Central memory CD8-positive, alpha-beta T cell (primary cell): ENCODE results near the gene AJM1.
A peak's percentile ranks its signal among the peaks of the same experiment; 100 is the strongest.
"Not testable (repeated sequence)": the region's sequence is repeated elsewhere in the genome, so short reads cannot be mapped to it uniquely, and the experiment has no call there.

Experiments
- ATAC-seq: fragments of 150-1000 bp; cut with Tn5 transposase; replicated peaks from 2 replicates; pipeline ENCODE4 v1.10.0; 2022; ENCODE audit warnings: mild to moderate bottlenecking, moderate FRiP score, moderate number of reproducible peaks; ENCODE audit not compliant: poor library complexity, severe bottlenecking; ENCODE audit errors: extremely low read depth
- DNase-seq, 2 donors: peaks; one replicate each; pipeline ENCODE4 v3.0.0; 2021; ENCODE audit warnings: low spot score in 2 of 2
- H3K27ac Mint-ChIP-seq: one replicate; pipeline ENCODE4 v1.8.0; 2022; ENCODE audit warnings: low read depth, mild to moderate bottlenecking, moderate library complexity, mixed read lengths
- H3K27me3 Mint-ChIP-seq: one replicate; pipeline ENCODE4 v1.8.0; 2022; ENCODE audit warnings: mixed read lengths
- H3K36me3 Mint-ChIP-seq: one replicate; pipeline ENCODE4 v1.8.0; 2022; ENCODE audit warnings: mild to moderate bottlenecking, moderate library complexity, mixed read lengths; ENCODE audit not compliant: insufficient read depth
- H3K4me1 Mint-ChIP-seq: one replicate; pipeline ENCODE4 v1.8.0; 2022; ENCODE audit warnings: mixed read lengths
- H3K4me3 Mint-ChIP-seq: one replicate; pipeline ENCODE4 v1.8.0; 2022; ENCODE audit warnings: mild to moderate bottlenecking, moderate library complexity, mixed read lengths
- H3K9me3 Mint-ChIP-seq: one replicate; pipeline ENCODE4 v1.8.0; 2022; ENCODE audit warnings: mixed read lengths

AJM1 gene

DNA sequence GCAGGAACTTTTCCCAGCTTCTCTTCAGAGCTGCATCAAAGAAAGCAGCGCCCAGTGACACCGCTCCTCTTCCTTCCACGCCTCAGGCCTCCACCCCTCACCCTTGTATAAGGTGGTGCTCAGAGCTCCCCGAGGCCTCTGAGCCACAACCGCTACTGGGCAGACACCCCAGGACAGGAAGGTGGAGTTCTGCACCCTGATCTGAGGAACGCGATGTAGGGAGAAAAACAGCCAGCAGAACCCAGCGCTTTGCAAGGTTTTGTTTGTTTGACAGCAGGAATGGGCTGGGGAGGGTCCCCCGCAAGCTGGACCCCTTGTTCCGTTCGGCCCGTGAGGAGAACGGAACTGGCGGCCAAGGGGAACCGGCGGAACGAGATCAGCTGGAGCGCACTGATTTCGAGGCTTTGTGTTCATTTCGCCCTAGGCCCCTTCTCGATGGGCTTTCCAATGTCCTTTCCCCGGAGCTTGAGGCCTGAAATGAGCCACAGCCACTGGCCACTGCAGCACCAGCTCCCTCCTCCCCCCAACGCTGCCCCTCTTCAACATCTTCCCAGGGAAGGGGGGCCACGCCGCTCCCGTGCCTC lies 19.7 kb downstream of the AJM1 start:
- H3K9me3 Mint-ChIP-seq: no peaks in the 10 kb centered on the region
- H3K36me3 Mint-ChIP-seq: peaks cover 8% of the 10 kb centered on the region
- H3K27me3 Mint-ChIP-seq: no peaks in the 10 kb centered on the region
- H3K27ac Mint-ChIP-seq: no peak overlapping the region
- H3K4me3 Mint-ChIP-seq: no peak overlapping the region
- H3K4me1 Mint-ChIP-seq: peaks cover 8% of the 10 kb centered on the region
- no peak for DNase-seq
- no peak for ATAC-seq

GRCh38 chr9:136862849-136863622 lies 20.8 kb downstream of the AJM1 start:
- Mint-ChIP-seq H3K4me3 (no peak overlapping the region), H3K27me3 (no peaks in the 10 kb centered on the region), H3K27ac (no peak overlapping the region), H3K9me3 (no peaks in the 10 kb centered on the region), H3K4me1 (peaks cover 8% of the 10 kb centered on the region), H3K36me3 (peaks cover 8% of the 10 kb centered on the region)
- DNase-seq (no peak), ATAC-seq (no peak)

DNA sequence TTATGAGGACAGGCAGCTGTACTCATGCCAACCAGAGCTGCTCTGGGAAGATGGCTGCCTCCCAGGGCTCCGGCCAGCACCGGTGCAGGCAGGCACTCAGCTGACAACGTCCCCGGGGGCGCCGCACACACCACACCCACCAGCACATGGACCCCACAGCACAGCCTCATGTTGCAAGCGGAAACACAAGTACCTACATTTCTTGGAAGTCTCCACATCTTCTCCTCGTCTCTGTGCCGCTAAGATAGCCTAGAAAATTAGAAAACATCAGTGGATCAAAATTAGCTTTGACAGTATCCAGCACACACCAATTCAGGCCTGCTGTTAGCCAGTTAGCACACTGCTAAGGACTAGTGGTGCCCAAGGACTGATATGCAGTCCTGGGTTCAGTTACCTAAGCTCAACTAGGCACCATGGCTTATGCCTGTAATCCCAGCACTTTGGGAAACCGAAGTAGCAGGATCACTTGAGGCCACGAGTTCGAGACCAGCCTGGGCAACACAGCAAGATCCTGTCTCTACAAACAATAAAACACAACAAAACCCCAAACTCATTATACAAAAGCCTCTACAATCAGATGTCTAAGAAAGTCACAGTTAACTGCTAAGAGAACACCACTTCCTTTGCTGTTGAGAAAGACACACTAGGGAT lies 21.5 kb downstream of the AJM1 start:
- DNase-seq (no peak), ATAC-seq (no peak)
- Mint-ChIP-seq H3K36me3 (peaks cover 8% of the 10 kb centered on the region), H3K27ac (no peak overlapping the region), H3K4me3 (no peak overlapping the region), H3K9me3 (no peaks in the 10 kb centered on the region), H3K4me1 (peaks cover 8% of the 10 kb centered on the region), H3K27me3 (no peaks in the 10 kb centered on the region)

- peak overlapping the region; percentile 87 for H3K4me3 Mint-ChIP-seq
- H3K27me3 Mint-ChIP-seq: no peaks in the 10 kb centered on the region
- peaks cover 8% of the 10 kb centered on the region for H3K4me1 Mint-ChIP-seq
- H3K9me3 Mint-ChIP-seq: no peaks in the 10 kb centered on the region
- ATAC-seq (no peak), DNase-seq (no peak)
- H3K36me3 Mint-ChIP-seq: peaks cover 8% of the 10 kb centered on the region
- H3K27ac Mint-ChIP-seq: peak overlapping the region; percentile 94
Observed at GRCh38 chr9:136865041-136865767, 22.9 kb downstream of the AJM1 start.

GRCh38 chr9:136865768-136866103 lies 23.5 kb downstream of the AJM1 start:
- ATAC-seq (peak; percentile 3), DNase-seq (no peak)
- Mint-ChIP-seq H3K27me3 (no peaks in the 10 kb centered on the region), H3K36me3 (peaks cover 8% of the 10 kb centered on the region), H3K9me3 (no peaks in the 10 kb centered on the region), H3K27ac (peak overlapping the region; percentile 94), H3K4me3 (peak overlapping the region; percentile 87), H3K4me1 (peaks cover 8% of the 10 kb centered on the region)

- H3K27ac Mint-ChIP-seq: peak overlapping the region; percentile 94
- H3K4me1 Mint-ChIP-seq, H3K36me3 Mint-ChIP-seq, H3K9me3 Mint-ChIP-seq, ATAC-seq, H3K27me3 Mint-ChIP-seq, DNase-seq: not testable (repeated sequence)
- H3K4me3 Mint-ChIP-seq: peak overlapping the region; percentile 87
Observed at GRCh38 chr9:136866898-136867421, 24.7 kb downstream of the AJM1 start.

DNA sequence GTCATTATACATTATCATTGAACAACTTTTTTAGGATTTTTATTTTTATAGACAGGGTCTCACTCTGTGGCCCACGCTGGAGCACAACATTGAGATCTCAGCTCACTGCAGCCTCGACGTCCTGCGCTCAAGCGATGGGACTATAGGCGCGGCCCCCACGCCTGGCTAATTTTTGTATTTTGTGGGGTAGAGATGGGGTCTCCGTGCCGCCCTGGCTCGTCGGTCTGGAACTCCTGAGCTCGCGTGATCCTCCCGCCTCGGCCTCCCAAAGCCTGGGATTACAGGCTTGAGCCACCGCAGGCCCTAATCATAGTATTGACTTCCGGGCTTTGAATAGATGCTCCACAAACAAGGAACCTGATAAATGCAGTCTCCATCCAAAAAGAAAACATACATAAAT lies 25.2 kb downstream of the AJM1 start:
- peaks cover 8% of the 10 kb centered on the region for H3K4me1 Mint-ChIP-seq
- no peak overlapping the region for H3K27ac Mint-ChIP-seq
- ATAC-seq: no peak

DNA sequence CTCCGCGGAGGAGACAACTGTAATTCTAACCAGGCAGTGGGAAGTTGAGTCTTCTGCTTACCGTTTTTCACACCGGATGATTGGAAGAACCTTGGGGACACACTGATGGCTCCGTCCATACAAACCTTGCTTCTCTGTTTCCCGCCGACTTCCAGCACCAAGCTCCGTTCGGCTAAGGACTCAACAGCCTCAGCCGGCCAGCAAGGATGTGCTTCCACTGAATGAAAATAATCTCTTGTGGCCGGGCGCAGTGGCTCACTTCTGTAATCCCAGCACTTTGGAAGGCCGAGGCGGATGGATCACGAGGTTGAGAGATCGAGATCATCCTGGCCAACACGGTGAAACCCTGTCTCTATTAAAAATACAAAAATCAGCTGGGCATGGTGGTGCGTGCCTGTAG lies 25.6 kb downstream of the AJM1 start:
- Mint-ChIP-seq H3K36me3 (peaks cover 5% of the 10 kb centered on the region), H3K4me3 (peak overlapping the region; percentile 3), H3K27me3 (no peaks in the 10 kb centered on the region), H3K4me1 (peaks cover 8% of the 10 kb centered on the region), H3K9me3 (no peaks in the 10 kb centered on the region), H3K27ac (no peak overlapping the region)
- DNase-seq (no peak), ATAC-seq (no peak)

More for the DNA sequence above, 25.2 kb downstream of the AJM1 start:
- no peak for DNase-seq
- H3K27me3 Mint-ChIP-seq: no peaks in the 10 kb centered on the region
- peaks cover 5% of the 10 kb centered on the region for H3K36me3 Mint-ChIP-seq
- peak overlapping the region; percentile 3 for H3K4me3 Mint-ChIP-seq
- no peaks in the 10 kb centered on the region for H3K9me3 Mint-ChIP-seq

DNA sequence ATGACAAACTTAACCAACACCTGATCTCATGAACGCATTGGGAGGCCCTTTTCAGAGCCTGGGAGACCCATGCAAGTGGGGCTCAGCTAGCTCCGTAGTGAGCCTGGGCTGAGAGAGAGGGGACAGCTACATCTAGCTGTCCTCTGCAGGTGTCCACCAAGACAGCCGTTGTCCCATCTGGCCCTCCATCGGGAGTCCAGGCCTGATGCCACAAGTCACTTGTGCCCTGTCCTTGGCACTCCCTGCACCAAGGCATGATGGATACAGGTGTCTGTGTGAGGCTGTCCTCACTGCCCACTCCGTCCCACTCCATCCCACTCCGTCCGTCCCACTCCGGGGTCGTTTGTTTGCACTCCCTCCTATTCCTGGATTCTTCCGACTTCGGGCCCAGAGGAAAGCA lies 26.4 kb downstream of the AJM1 start:
- DNase-seq: no peak
- H3K36me3 Mint-ChIP-seq: peaks cover 5% of the 10 kb centered on the region
- H3K27ac Mint-ChIP-seq: no peak overlapping the region
- H3K4me3 Mint-ChIP-seq: no peak overlapping the region
- H3K27me3 Mint-ChIP-seq: no peaks in the 10 kb centered on the region
- ATAC-seq: no peak
- no peaks in the 10 kb centered on the region for H3K9me3 Mint-ChIP-seq
- H3K4me1 Mint-ChIP-seq: peaks cover 8% of the 10 kb centered on the region

- not testable (repeated sequence) for H3K4me3 Mint-ChIP-seq, H3K9me3 Mint-ChIP-seq, H3K4me1 Mint-ChIP-seq, DNase-seq, H3K27ac Mint-ChIP-seq, H3K27me3 Mint-ChIP-seq, ATAC-seq, H3K36me3 Mint-ChIP-seq
Observed at GRCh38 chr9:136869611-136870010, 27.3 kb downstream of the AJM1 start.

DNA sequence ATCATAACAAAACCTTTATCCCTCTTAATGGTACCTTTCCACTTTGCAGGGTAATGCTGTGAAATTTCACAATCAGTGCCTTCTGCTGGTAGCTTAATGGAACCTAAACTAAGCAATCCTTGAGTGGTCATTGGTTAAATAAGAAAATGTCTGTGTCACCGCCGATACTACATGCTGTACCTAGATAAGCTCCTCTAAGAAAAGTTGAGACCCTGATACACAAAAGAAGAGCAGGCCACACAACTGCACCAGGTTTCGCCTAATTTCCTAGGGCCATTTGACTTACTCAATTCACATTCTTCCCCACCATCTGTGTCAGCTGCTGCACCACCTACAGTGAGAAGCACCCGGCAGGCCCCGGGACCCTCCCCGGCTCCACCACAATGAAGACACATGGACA lies 32.9 kb downstream of the AJM1 start:
- no peak for DNase-seq
- H3K9me3 Mint-ChIP-seq: no peaks in the 10 kb centered on the region
- ATAC-seq: no peak
- peaks cover 3% of the 10 kb centered on the region for H3K36me3 Mint-ChIP-seq
- no peak overlapping the region for H3K4me3 Mint-ChIP-seq
- H3K4me1 Mint-ChIP-seq: no peaks in the 10 kb centered on the region
- no peak overlapping the region for H3K27ac Mint-ChIP-seq
- H3K27me3 Mint-ChIP-seq: no peaks in the 10 kb centered on the region

DNA sequence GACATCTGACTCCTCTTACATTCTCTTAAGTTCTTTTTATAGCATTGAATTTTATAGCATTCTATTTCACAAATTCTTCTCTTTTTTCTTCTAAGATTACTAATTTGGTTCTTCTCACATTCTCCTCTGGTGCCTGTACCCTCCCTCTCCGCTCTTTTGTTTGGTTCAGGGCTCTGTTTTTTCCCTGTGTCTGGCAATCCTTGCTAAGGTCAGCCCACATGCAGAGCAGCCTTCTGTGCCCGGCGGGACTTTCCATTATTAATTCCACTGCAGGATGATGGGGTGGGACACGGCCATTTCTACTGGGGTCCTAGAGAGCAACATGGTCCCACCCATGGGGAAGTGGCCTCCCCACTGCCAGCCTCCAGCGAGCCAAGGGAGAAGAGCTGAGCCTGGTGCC lies 34.2 kb downstream of the AJM1 start:
- DNase-seq: no peak
- peaks cover 4% of the 10 kb centered on the region for H3K36me3 Mint-ChIP-seq
- no peak overlapping the region for H3K4me3 Mint-ChIP-seq
- H3K4me1 Mint-ChIP-seq: peaks cover under 1% of the 10 kb centered on the region
- no peaks in the 10 kb centered on the region for H3K9me3 Mint-ChIP-seq
- H3K27ac Mint-ChIP-seq: no peak overlapping the region
- no peak for ATAC-seq
- H3K27me3 Mint-ChIP-seq: no peaks in the 10 kb centered on the region
